UCSD-AML1 (cell line): ENCODE measurements around the gene GMFB.

Experiments used
- DNase-seq: peaks from one replicate; lab custom pipeline; 2025; ENCODE audit not compliant: unreplicated experiment; lab: John Stamatoyannopoulos, UW

The GMFB gene

DNA sequence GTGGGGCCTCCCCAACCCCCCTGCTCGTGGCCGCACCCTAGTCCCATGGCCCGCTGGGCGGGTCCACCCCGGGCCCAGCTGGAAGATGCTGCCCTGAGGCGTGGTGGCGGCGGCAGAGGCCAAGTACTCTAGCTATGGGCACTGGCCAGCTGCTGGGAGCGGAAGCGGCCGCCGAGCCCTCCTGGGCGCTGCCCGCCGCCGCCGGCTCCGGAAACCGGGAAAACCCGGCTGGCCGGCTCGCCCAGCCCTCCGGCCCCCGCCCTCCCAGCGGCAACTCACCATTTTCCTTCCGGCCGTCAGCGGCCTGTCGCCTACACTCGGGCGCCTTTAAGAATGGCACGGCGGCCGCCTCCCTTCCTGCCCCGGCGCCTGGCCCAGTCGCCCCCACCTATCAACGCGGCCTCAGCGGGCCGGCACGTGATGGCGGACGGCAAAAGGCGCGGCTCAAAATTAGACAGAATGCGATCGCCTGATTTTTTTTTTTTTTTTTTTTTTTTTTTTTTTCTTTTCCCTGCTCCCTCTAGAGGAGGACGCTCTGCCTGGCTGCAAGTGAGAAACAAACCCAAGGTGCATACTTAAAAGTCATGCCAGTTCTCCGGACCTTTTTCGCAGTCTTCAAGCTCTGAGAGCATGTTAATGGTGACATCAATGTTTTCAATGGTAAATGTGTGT lies at the start of gene GMFB:
Gene GMFB (minus strand): TSS at position 335 of the 672 bp plus-strand sequence. CDS start 53 bp downstream, at position 282.
- peak; percentile 92 for DNase-seq

DNA sequence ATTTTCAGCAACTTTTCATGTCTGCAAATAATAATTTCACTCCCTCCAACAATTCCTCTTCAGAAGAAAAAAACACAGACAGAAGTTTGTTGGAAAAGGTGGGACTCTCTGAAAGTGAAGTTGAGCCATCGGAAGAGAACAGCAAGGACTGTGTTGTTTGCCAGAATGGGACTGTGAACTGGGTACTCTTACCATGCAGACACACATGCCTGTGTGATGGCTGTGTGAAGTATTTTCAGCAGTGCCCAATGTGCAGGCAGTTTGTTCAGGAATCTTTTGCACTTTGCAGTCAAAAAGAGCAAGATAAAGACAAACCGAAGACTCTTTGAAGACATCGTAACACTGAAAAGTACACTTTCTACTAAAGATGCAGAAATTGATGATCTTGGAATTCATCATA lies 49.3 kb upstream of the GMFB start:
- no peak for DNase-seq

DNA sequence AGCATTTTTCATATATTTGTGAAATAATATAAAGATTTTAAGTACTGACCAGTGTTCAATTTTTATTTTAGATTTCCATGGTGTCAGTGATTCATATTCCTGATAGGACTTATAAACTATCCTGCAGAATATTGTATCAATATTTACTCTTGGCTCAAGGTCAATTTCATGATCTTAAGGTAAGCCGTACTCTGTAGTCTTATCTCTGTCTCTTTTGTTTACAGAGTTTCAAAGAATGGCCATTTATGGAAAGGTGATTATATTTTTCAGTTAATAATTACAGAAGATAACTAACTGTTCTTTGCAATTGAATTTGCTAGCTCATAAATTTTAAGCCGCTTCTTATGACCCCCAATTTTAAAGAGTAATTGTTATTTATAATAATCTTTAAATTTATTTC lies 48.9 kb upstream of the GMFB start:
- no peak for DNase-seq

DNA sequence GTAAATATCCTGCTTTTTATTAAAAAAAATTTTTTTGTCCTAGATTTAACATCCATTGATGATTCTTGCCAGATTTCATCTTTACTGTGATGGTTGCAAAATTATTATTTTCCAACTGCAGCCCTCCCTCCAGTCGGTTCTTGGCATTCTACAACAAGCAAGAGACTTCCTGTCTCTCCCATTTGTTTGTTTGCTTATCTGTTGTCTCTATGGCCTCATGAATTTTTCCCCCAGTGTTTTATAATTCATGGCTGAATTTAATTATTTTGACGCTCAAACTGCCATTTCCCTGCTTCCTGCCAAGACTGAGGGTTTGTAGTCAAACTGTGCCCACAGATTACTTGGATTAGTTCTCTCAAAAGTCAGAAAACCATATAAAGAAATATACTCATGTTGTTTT lies 46.9 kb upstream of the GMFB start:
- no peak for DNase-seq

DNA sequence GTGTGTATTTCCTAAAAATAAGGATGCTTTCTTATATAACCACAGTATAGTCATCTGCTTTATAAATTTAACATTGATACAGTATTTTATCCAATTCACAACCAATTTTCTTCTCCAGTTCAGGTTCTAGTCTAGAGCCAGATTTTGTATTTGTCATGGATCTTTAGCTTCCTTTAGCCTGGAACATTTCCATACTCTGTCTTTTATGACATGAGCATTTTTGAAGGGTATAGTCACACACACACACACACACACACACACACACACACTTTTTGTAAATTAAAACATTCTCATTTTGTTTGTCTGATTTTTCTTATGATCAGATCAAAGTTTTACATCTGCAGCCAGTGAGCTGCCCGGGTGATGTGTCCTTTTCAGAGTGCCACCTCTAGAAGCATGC lies 46.3 kb upstream of the GMFB start:
- no peak for DNase-seq

DNA sequence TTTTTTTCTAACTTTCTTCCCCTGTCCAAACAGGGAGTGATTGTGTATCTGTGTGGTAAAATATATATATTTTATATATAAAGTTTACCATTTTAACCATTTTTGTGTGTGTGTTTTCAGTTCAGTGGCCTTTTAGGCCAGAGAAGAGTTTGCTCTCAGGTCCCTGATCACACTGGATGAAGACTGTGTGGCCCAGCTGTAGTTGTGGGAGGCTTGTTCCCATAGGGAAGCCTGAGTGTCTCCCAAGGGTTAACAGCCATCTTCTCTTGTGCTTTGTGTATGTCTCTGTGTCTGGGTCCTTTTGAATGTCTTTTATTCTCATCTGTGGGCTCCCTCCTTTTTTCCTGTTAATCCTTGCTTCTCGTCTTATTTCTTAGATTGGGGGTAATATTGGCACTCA lies 44.3 kb upstream of the GMFB start:
- no peak for DNase-seq

DNA sequence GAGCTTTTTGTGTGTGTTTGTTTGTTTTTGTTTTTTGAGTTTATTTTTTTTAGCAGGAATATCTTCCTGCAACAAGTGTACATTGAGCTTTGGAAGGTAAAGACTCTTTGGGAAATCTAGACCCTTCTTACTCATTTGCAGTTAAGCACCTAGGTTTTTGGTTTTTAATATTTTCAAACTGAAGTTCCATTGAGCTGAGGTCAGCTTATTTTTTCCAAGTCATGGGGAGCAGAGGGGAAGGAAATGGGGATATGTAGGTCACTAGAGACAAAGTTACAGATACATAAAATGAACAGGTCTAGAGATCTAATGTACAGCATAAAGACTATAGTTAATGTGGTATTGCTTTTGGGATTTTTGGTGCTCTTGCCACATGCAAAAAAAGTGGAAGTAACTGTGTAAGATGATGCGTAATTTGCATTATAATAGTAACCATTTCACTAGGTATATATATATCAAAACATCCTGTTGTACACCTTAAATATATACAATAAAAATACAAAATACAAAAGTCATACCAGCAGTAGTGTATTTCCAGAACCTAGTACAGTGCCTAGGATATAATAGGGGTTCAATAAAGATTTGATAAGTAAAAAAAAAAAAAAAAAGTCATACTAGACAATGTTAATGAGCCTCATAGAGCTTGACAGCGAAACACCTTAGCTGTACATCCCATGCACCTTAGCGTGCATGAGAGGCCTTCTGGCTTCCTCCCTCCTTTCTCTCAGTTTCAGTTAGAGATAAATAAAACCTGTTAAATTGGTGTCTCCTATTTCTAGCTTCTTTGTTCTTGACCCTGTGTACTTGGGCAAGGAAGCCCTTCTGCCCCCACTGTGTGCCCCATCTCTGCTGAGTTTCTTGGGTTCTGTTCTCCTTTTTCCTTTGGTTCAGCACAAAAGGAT lies 43.6 kb upstream of the GMFB start:
- DNase-seq, result no peak

DNA sequence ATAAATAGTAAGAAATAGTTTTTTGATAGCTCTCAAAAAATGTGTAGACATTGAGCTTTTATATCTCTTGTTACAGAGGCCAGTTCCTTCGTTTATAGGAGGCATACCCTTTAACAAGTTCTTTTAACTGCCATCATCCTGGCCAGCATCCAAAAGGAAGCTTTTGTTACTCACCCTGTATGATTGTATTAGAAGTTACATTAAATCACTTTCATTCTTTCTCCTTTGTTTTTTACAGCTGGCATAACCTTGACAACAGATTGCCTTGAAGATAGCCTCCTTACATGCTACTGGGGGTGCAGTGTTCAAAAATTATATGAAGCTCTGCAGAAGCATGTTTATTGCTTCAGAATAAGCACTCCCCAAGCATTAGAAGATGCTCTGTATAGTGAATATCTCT lies 41.0 kb upstream of the GMFB start:
- DNase-seq, result no peak

DNA sequence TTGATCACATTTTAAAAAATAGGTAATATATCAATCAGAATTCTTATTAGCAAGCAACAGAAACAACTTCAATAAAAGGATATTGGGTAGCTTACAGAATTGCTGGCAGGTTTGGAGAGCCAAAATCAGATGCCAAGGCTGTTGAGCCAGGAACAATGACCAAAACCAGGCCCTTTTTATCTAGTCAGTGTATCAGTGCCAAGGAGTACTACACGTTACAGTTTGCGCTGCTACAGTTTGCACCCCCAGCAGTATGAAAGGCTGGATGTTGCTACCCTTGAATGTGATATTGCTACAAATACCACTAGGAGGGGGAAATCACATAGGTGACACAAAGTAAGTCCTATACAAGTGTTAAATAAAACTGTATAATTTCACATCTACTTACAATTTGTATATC lies 40.2 kb upstream of the GMFB start:
- DNase-seq, result no peak

DNA sequence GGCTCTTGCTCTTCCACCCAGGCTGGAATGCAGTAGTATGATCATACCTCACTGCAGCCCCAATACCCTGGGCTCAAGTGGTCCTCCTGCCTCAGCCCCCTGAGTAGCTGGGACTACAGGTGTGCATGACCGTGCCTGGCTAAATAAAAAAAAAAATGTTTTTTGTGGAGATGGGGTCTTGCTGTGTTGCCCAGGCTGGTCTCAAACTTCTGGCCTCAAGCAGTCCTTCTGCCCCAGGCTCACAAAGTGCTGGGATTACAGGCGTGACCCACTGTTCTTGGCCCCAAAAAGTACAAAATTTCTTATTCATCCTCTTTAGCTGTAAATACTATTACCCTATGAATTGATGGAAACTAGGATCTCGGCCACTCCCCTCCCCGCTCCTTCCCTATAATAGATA lies 35.6 kb upstream of the GMFB start:
- no peak for DNase-seq

DNA sequence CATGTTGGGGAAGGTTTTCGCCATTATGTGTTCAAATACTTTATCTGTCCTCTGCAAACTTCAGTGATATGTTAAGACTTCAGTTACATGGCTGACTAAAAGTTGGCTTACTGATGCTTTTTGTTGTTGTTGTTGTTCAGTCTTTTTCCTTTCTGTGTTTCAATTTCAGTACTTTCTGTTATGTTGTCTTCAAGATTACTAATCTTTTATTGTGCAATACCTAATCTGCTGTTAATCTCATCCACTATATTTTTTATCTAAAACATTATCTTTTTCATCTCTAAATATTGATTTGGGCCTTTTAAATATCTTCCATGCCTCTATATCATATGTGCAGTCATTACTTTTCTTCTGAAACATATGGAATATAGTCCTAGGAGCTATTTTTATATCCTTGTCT lies 27.9 kb upstream of the GMFB start:
- no peak for DNase-seq

DNA sequence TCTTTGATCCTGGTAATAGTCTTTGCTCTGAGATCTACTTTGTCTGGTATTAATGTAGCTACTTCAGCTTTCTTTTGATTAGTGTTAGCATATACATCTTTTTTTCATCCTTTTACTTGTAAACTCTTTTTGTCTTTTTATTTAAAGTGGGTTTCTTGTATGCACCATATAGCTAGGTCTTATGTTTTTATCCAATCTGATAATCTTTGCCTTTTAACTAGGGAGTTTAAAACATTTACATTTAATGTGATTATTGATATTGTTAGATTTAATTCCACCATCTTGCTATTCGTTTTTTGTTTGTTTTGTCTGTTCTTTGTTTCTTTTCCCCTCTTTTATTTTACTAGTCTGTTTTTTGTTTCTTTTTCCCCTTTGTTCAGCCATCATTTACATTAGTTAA lies 26.9 kb upstream of the GMFB start:
- no peak for DNase-seq

DNA sequence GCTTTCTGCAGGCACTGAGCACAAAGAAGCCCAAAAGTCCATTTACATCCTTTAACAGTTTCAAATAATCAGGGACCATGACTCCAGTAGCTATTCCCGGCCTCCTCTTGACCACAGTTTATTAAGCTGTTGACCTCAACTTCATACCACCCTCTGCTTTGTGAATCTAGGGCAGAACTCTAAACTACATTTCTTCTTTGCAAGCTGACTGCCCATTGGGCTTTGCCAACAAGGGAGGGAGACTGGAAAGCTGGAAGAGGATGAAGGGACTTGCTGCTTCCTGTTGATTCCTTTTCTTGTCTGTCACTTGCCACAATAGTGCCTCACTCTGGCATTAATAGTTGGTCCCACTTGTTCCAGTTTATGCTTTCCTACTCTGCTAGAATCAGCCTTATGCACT lies 23.6 kb upstream of the GMFB start:
- no peak for DNase-seq

DNA sequence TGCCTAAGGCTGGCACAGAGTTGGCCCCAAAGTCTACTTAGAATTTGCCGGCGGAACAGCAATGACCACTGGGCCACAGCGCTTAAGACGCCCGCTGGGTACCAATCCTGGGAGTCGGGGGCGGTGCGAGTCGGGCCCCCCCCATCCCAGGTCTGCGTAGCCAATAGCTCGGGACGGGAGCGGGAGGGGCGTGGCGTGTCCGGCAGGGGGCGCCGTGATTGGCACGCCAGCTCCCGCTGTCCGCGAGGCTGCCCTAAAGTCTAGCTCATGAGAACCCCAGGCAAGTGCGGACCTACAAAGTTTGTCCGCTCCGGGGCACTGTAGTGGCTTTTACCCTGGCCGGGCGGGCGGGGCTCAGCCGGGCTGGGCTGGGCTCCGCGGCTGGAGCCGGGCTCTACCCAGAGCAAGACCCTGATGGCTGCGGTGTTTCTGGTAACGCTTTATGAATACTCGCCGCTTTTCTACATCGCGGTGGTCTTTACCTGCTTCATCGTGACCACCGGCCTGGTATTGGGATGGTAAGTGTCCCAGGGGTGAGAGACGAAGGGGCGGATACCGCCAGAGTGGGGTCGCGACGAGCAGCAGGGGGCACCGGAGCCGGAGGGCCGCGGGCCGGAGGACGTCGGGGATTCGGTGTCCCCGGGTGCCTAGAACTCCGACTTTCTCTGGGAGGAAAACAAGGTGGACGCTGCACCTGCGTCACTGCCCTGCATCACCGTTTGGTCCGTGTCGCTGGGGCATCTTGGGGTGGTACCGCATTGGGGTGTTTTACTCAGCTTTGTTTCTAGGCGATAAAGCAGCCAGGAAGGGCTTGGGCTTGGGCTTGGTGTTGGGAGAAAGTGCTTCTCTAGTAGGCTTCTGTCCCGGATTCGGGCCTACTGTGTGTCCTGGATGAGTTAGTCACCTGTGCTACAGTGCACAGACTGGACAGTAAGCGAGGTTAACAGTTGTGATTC lies 21.0 kb upstream of the GMFB start, which contains the start of gene CGRRF1:
Gene CGRRF1 (plus strand): TSS at position 361 of the 956 bp plus-strand sequence. CDS start 54 bp downstream, at position 415.
- DNase-seq, result peak; percentile 99

DNA sequence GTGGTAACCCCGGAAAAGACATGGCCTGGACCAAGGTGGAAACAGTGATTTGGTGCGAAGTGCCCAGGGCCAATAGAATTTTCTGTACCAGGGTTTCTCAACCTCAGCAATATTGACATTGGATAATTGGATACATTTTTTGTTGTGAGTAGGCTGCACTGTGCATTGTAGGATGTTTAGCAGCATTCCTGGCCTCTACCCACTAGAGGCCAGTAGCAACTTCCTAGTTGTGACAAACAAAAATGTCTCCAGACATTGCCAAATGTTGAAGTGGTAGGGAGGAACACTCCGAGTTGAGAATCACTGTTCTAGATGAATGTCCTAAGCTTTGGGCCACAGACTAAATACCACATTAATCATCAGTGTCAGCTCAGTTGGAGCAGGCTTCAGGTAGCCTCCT lies 14.7 kb upstream of the GMFB start:
- DNase-seq, result no peak

DNA sequence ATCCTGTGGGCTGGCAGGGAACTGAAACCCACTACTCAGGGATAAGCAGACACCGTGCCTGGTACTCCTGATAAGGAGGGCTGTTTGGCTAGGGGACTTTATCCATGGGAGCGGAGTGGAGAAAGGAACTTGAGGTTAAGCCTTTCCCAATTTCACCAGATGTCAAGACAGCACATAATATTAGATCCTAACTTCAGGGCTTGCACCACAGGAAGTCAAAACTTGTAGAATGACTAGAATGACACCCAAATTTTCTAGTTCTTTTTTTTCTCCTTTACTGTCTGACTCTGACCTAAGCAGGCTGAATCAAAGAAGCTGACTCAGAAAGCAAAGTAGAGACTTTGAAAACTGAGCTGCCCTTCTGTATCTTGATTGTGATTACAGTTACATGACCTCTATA lies 13.8 kb upstream of the GMFB start:
- peak; percentile 35 for DNase-seq

DNA sequence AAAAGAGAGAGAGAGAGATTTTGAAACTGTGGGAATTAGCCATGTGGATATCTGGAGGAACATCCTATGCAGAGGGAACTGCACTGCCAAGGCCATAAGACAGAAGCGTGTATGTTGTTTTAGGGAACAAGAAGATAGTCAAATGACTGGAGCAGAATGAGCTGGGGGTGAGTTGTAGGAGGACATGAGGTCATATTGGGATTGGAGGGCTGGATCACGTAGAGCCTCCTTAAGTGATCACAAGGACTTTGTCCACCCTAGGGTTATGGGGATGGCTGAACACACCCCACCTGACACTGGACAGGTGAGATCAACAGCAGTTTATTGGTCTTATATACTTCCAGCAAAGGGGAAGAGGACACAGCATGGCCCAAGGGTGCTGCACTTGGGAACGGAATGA lies 12.7 kb upstream of the GMFB start:
- DNase-seq, result no peak

DNA sequence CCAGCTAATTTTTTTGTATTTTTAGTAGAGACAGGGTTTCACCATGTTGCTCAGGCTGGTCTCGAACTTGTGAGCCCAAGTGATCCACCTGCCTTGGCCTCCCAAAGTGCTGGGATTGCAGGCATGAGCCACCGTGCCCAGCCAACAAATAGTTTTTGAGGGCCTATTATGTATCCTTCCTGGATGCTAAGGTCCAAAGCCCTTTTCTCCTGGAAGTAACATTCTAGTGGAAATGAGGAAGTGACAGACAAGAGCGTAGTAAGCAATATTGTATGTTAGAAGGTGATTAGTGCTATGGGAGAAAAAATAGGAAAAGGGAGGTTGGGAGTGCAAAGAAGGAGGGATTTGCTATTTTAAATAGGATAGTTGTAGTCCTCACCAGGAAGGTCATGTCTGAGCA lies 12.0 kb upstream of the GMFB start:
- DNase-seq, result no peak

DNA sequence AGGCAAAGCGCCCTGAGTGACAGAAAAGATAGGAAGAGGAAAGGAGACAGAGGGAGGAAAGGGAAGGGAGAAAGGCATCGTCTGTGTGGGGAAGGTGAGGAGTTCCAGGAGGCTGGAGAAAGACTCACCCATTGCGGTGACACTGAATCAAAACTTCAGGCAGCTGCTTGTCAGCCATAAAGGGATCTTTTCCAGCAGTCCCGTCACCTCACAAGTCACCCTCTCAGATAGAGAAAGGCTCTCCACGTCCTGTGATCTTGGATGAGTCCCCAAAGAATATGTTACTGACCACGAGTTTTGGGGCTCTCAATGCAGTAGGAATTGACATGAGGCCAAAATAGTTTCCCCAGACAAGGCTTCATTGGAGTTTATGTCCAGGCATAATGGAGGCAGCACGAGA lies 9.8 kb upstream of the GMFB start:
- DNase-seq, result no peak

DNA sequence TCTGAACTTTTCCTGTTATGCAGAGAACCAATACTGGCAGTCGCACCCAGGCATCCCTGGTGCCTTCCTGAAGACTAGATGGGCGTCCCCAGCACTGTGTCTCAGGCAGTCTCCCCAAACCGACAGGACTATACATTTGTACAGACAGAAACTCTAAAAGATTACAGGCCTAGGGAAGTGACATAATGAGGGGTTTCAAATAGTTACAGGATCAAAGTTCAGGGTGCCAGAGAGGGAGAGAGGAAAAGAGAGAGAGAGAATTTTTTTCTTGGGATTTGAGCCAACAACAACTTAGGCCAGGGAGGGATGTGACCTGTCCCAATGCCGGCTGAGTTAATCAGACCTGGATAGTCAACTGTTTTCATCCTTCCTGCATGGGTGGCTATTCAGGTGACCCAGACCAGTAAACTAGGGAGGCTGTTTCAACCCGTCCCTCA lies 9.3 kb upstream of the GMFB start:
- no peak for DNase-seq

DNA sequence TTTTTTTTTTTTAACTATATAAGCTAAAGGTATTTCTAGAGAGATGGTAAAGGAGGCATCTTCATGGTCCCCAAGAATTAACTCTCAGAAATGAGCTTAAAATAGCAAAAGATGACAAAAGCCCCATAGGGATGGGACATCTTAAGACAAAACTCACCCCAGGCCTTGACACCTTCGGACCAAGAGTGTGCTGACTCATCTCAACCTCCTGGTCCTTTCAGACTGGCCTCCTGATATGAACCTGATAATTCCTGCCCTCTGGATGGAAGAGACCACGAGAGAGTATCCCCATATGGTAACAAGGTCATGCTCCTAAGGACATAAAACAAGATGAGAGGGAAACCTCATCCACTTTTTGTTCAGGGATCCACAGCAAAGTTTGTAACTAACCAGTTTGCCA lies 8.4 kb upstream of the GMFB start:
- DNase-seq, result no peak
